Fibroblast of lung (primary cell): ENCODE data around the gene GNG13. TPM values are rescaled to one million over a fixed set of nuclear protein-coding genes. Genes with fewer than 3 reads are reported as not detected.

Experiments used
- DNase-seq, 2 donors: peaks; one replicate each; pipeline versions ENCODE4 v3.0.0 to v3.0.0-alpha.2; 2010; ENCODE audit warnings: low read depth in 2 of 2
- H2AFZ ChIP-seq: 2 replicates; pipeline ENCODE4 v1.5.1; 2012; ENCODE audit warnings: low read length, control low read depth, inconsistent platforms
- H3K27ac ChIP-seq: 2 replicates; pipeline ENCODE4 v1.5.1; 2011; ENCODE audit warnings: low read length, control low read depth; ENCODE audit not compliant: insufficient read depth
- H3K27me3 ChIP-seq: 2 replicates; pipeline ENCODE4 v1.5.1; 2011; ENCODE audit warnings: mild to moderate bottlenecking, low read length; ENCODE audit not compliant: control insufficient read depth, insufficient read depth
- H3K36me3 ChIP-seq: 2 replicates; pipeline ENCODE4 v1.5.1; 2011; ENCODE audit warnings: low read length; ENCODE audit not compliant: control insufficient read depth, insufficient read depth
- H3K4me1 ChIP-seq: 2 replicates; pipeline ENCODE4 v1.5.1; 2011; ENCODE audit warnings: low read length; ENCODE audit not compliant: control insufficient read depth, insufficient read depth; ENCODE audit errors: extremely low read depth
- H3K4me2 ChIP-seq: 2 replicates; pipeline ENCODE4 v1.5.1; 2011; ENCODE audit warnings: low read length, control low read depth; ENCODE audit not compliant: insufficient read depth; ENCODE audit errors: extremely low read depth
- H3K4me3 ChIP-seq, 4 experiments: fragments of 200-600 bp in 1 of 4; sonication (generic) in 1 of 4; replicated peaks in 1 of 4; 2 replicates each; pipeline ENCODE4 v1.5.1; 2011 to 2016; ENCODE audit warnings: low read length in 4 of 4, low read depth in 3 of 4, mild to moderate bottlenecking in 3 of 4, control low read depth in 2 of 4, inconsistent platforms in 1 of 4, mixed read lengths in 1 of 4; ENCODE audit not compliant: insufficient read depth in 1 of 4; ENCODE audit errors: control extremely low read depth in 1 of 4
- H3K79me2 ChIP-seq: 2 replicates; pipeline ENCODE4 v1.5.1; 2012; ENCODE audit warnings: mild to moderate bottlenecking, low read length, inconsistent platforms; ENCODE audit not compliant: control insufficient read depth, insufficient read depth
- H3K9ac ChIP-seq: 2 replicates; pipeline ENCODE4 v1.5.1; 2011; ENCODE audit warnings: mild to moderate bottlenecking, low read length, control low read depth; ENCODE audit not compliant: insufficient read depth
- H3K9me3 ChIP-seq: 2 replicates; pipeline ENCODE4 v1.5.1; 2012; ENCODE audit warnings: low read depth, low read length; ENCODE audit not compliant: control insufficient read depth, insufficient read depth
- H4K20me1 ChIP-seq: 2 replicates; pipeline ENCODE4 v1.5.1; 2011; ENCODE audit warnings: low read length; ENCODE audit not compliant: control insufficient read depth, insufficient read depth; ENCODE audit errors: extremely low read depth
- EZH2 ChIP-seq: IDR thresholded peaks from 2 replicates; pipeline ENCODE4 v1.5.1; 2012; ENCODE audit warnings: low read length, control low read depth, mild to moderate bottlenecking; ENCODE audit errors: missing control alignments
- polyA plus RNA-seq, 2 donors: library from polyadenylated mRNA; depleted of rRNA in 1 of 2; stranded (reverse) in 1 of 2; unstranded in 1 of 2; fragments of >200 nt; gene quantifications; 2 replicates each; pipeline ENCODE4 v1.2.1, GENCODE V29; 2011 to 2012; ENCODE audit warnings: missing spikeins in 1 of 2
- total RNA-seq: library from RNA; depleted of rRNA; stranded (reverse); fragments of >200 nt; gene quantifications from 2 replicates; pipeline ENCODE4 v1.2.1, GENCODE V29; 2014
- TF ChIP-seq, protein P1 (sequence below), 2 donors: IDR thresholded peaks in 1 of 2; conservative IDR thresholded peaks in 1 of 2; 1 replicate in 1 of 2; 2 replicates in 1 of 2; pipeline ENCODE4 v1.5.1; 2011 to 2012; ENCODE audit warnings: low read length in 2 of 2, control low read depth in 1 of 2, inconsistent platforms in 1 of 2, low read depth in 1 of 2, mild to moderate bottlenecking in 1 of 2

The GNG13 gene
- total and polyA plus RNA-seq, 2 donors (not counting 1 experiment from before 2014, with no cell fraction given): not detected

DNA sequence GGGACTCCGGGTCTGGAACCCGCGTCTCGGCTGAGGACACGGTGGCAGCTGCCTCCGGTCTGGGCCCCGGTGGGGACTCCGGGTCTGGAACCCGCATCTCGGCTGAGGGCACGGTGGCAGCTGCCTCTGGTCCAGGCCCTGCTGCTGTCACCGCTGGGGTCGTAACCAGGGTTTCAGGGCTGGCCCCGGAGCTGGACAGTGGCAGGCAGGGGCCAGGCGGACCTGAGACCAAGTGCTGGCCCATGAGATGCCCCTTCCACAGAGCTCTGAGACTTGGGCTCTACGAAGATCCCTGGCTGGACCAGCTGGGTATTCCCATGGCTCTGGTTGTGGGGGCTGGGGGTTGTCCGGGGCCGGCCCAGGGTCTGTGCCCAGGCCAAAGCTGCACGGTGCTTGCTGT lies 16.1 kb downstream of the GNG13 start:
- H3K9me3 ChIP-seq: no peaks in the 10 kb centered on the region
- TF ChIP-seq, protein P1, sequence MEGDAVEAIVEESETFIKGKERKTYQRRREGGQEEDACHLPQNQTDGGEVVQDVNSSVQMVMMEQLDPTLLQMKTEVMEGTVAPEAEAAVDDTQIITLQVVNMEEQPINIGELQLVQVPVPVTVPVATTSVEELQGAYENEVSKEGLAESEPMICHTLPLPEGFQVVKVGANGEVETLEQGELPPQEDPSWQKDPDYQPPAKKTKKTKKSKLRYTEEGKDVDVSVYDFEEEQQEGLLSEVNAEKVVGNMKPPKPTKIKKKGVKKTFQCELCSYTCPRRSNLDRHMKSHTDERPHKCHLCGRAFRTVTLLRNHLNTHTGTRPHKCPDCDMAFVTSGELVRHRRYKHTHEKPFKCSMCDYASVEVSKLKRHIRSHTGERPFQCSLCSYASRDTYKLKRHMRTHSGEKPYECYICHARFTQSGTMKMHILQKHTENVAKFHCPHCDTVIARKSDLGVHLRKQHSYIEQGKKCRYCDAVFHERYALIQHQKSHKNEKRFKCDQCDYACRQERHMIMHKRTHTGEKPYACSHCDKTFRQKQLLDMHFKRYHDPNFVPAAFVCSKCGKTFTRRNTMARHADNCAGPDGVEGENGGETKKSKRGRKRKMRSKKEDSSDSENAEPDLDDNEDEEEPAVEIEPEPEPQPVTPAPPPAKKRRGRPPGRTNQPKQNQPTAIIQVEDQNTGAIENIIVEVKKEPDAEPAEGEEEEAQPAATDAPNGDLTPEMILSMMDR (conservative IDR thresholded peaks at IDR 0.05 in 1 of 2, IDR thresholded peaks at IDR 0.05 in 1 of 2; ENCODE audit: low read depth in 1 of 2, low read length in 2 of 2): no peak
- no peak for TF ChIP-seq EZH2
- H3K4me2 ChIP-seq: no peak overlapping the region
- peaks cover 10% of the 10 kb centered on the region for H3K36me3 ChIP-seq
- no peak for DNase-seq
- H3K79me2 ChIP-seq: peaks cover 19% of the 10 kb centered on the region
- H3K4me3 ChIP-seq: no peak overlapping the region
- peaks cover 7% of the 10 kb centered on the region for H3K4me1 ChIP-seq
- H3K27me3 ChIP-seq: no peaks in the 10 kb centered on the region
- no peak overlapping the region for H3K27ac ChIP-seq
- no peak overlapping the region for H2AFZ ChIP-seq
- H4K20me1 ChIP-seq: no peaks in the 10 kb centered on the region
- no peak overlapping the region for H3K9ac ChIP-seq

DNA sequence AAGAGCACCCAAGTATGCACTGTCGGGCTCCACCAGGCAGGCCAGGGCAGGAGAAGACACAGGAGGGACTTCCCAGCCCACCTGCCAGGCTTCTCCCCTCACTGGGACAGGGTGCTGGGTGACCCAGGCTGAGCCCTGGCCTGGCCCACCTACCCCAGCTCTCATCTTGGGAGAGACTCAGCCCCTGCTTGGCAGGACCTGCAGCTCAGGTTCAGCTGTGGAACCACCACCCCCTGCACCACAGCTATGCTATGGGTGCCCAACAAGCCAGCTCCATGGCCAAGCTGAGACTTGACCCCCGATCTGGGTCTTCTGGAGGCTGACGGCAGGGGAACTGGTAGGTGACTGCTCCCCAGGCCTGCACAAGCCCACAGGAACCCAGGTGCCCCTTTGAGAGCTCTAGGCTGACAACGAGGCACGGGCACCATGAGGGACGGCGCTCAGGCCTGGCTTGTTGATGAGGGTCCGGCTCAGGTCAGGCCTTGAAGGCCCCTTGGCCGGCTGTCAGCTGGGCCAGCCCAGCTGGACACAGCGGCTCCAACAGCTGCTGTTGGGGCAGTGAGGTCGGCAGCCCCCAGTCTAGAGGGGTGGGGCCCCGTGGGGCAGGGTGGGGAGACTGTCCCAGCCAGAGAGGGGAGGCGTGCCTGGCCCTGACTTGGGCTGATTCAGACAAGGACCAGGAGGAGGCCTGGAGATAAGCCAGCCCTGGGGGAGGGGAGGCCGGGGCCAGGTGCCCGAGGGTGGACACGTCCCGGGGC lies 17.0 kb downstream of the GNG13 start:
- H4K20me1 ChIP-seq: no peaks in the 10 kb centered on the region
- H3K9me3 ChIP-seq: no peaks in the 10 kb centered on the region
- no peak overlapping the region for H3K4me3 ChIP-seq
- no peak overlapping the region for H3K27ac ChIP-seq
- H3K9ac ChIP-seq: no peak overlapping the region
- H3K36me3 ChIP-seq: peaks cover 10% of the 10 kb centered on the region
- H2AFZ ChIP-seq: no peak overlapping the region
- H3K4me1 ChIP-seq: peaks cover 3% of the 10 kb centered on the region
- DNase-seq: peak; percentile 8 to 31
- H3K4me2 ChIP-seq: no peak overlapping the region
- TF ChIP-seq EZH2: no peak
- TF ChIP-seq, protein P1 (conservative IDR thresholded peaks at IDR 0.05 in 1 of 2, IDR thresholded peaks at IDR 0.05 in 1 of 2; ENCODE audit: low read depth in 1 of 2, low read length in 2 of 2): no peak
- no peaks in the 10 kb centered on the region for H3K27me3 ChIP-seq
- peaks cover 12% of the 10 kb centered on the region for H3K79me2 ChIP-seq

DNA sequence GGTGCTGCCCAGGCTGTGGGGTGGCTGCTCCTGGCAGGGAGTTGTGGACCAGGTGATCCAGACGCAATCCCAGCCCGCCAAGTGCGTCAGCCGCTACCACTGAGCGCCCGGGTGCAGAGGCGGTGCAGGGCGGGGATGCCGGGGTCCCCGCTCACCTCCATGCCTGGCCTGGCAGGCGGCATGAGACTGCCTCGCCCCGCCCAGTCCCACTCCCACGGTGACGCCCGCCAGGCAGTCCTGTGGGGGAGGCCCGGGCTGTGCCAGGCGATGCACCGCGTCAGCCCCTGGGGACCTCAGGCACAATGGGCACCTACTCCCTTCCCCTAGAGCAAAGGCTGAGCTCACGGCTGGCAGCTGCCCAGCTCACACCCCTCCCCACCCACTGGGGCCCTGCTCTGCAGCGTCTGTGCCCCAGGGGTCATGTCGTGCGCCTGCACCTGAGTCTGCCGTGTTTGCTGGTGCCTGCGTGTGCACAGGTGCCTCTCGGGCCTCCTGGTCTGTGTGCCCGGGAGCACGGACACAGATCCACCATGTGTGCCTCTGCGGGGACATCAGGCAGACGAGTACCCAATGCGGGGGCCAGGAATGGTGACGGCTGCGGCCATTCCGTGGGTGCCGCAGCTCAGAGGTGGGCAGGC lies 17.6 kb downstream of the GNG13 start:
- H3K79me2 ChIP-seq: peaks cover 11% of the 10 kb centered on the region
- no peaks in the 10 kb centered on the region for H4K20me1 ChIP-seq
- peaks cover 3% of the 10 kb centered on the region for H3K4me1 ChIP-seq
- no peak overlapping the region for H2AFZ ChIP-seq
- no peak for DNase-seq
- no peak overlapping the region for H3K27ac ChIP-seq
- H3K9ac ChIP-seq: no peak overlapping the region
- no peaks in the 10 kb centered on the region for H3K9me3 ChIP-seq
- peaks cover 10% of the 10 kb centered on the region for H3K36me3 ChIP-seq
- no peak overlapping the region for H3K4me2 ChIP-seq
- TF ChIP-seq, protein P1 (conservative IDR thresholded peaks at IDR 0.05 in 1 of 2, IDR thresholded peaks at IDR 0.05 in 1 of 2; ENCODE audit: low read depth in 1 of 2, low read length in 2 of 2): no peak
- no peak for TF ChIP-seq EZH2
- H3K4me3 ChIP-seq: no peak overlapping the region
- no peaks in the 10 kb centered on the region for H3K27me3 ChIP-seq
